Calu3 (cell line): ENCODE results near the gene BMP8B. TPM values are rescaled to one million over a fixed set of nuclear protein-coding genes. Genes with fewer than 3 reads are reported as not detected.

ENCODE experiments used
- BruUV-seq: library from RNA; stranded (reverse); fragments of 400-500 nt; replicated peaks from 2 replicates; lab custom pipeline; 2021; lab: Mats Ljungman, UMichigan
- CTCF ChIA-PET: fragments of 300-600 bp; sonication (Branson Sonifier 250); formaldehyde crosslinking; loops from one replicate; lab custom pipeline; 2022; ENCODE audit warnings: antibody characterized with exemption; lab: Charles Lee
- DNase-seq: peaks from one replicate; pipeline ENCODE4 v3.0.0; 2022
- H3K27ac Mint-ChIP-seq: one replicate; pipeline ENCODE4 v1.8.0; 2022; ENCODE audit warnings: mixed read lengths; ENCODE audit not compliant: unreplicated experiment
- H3K27me3 Mint-ChIP-seq: one replicate; pipeline ENCODE4 v1.8.0; 2022; ENCODE audit warnings: mixed read lengths; ENCODE audit not compliant: unreplicated experiment
- H3K36me3 Mint-ChIP-seq: one replicate; pipeline ENCODE4 v1.8.0; 2022; ENCODE audit warnings: mild to moderate bottlenecking, moderate library complexity, mixed read lengths; ENCODE audit not compliant: insufficient read depth, unreplicated experiment
- H3K4me1 Mint-ChIP-seq: one replicate; pipeline ENCODE4 v1.8.0; 2022; ENCODE audit warnings: mild to moderate bottlenecking, low read depth, mixed read lengths; ENCODE audit not compliant: unreplicated experiment
- H3K4me3 Mint-ChIP-seq: one replicate; pipeline ENCODE4 v1.8.0; 2022; ENCODE audit warnings: mild to moderate bottlenecking, low read depth, moderate library complexity, mixed read lengths; ENCODE audit not compliant: unreplicated experiment
- H3K9me3 Mint-ChIP-seq: one replicate; pipeline ENCODE4 v1.8.0; 2022; ENCODE audit warnings: low read depth, mixed read lengths; ENCODE audit not compliant: unreplicated experiment
- intact Hi-C: fragments of 100-400 bp; cut with micrococcal nuclease; formaldehyde crosslinking; loops from one replicate; pipeline ENCODE4 v1.10.0; 2022; ENCODE audit not compliant: unreplicated experiment
- total RNA-seq: library from RNA; stranded (reverse); gene quantifications from 2 replicates; pipeline ENCODE4 v1.2.3, GENCODE V29; 2022
- TF ChIP-seq, protein P1 (sequence below): fragments of 200-600 bp; IDR thresholded peaks from one replicate; pipeline ENCODE4 v1.8.0; 2022; ENCODE audit warnings: antibody characterized with exemption; ENCODE audit not compliant: unreplicated experiment

Gene BMP8B
- total RNA-seq, 1 experiment from 2014 or later, result 6.8 TPM

DNA sequence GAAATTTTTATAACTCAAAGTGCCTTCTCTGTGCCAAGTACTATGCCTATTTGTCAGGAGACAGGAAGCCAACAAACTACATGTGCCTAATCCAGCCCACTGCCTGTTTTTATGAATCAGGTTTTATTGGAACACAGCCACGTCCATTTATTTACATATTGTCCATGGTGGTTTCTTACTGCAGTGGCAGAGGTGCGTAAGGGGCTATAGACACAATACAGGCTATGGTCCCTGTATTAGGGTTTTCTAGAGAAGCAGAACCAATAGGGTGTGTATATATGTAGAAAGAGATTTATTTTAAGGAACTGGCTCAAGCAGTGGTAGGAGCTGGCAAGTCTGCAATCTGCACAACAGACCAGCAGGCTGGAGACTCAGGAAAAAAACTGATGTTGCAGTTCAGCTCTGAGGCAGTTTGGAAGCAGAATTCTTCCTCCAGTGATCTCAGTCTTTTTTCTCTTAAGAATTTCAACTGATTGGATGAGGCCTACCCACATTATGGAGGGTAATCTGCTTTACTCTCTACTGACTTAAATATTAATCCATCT lies 34.6 kb downstream of the BMP8B start:
- intact Hi-C loops, result no loop called here
- TF ChIP-seq, protein P1, sequence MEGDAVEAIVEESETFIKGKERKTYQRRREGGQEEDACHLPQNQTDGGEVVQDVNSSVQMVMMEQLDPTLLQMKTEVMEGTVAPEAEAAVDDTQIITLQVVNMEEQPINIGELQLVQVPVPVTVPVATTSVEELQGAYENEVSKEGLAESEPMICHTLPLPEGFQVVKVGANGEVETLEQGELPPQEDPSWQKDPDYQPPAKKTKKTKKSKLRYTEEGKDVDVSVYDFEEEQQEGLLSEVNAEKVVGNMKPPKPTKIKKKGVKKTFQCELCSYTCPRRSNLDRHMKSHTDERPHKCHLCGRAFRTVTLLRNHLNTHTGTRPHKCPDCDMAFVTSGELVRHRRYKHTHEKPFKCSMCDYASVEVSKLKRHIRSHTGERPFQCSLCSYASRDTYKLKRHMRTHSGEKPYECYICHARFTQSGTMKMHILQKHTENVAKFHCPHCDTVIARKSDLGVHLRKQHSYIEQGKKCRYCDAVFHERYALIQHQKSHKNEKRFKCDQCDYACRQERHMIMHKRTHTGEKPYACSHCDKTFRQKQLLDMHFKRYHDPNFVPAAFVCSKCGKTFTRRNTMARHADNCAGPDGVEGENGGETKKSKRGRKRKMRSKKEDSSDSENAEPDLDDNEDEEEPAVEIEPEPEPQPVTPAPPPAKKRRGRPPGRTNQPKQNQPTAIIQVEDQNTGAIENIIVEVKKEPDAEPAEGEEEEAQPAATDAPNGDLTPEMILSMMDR, result no peak
- no peak overlapping the region for H3K4me3 Mint-ChIP-seq
- no peaks in the 10 kb centered on the region for H3K4me1 Mint-ChIP-seq
- no peak for DNase-seq
- H3K27me3 Mint-ChIP-seq, result no peaks in the 10 kb centered on the region
- H3K9me3 Mint-ChIP-seq, result no peaks in the 10 kb centered on the region
- peaks cover 20% of the 10 kb centered on the region for H3K36me3 Mint-ChIP-seq
- no TSS peak for BruUV-seq
- H3K27ac Mint-ChIP-seq, result no peak overlapping the region
- CTCF ChIA-PET, result no interaction called here

DNA sequence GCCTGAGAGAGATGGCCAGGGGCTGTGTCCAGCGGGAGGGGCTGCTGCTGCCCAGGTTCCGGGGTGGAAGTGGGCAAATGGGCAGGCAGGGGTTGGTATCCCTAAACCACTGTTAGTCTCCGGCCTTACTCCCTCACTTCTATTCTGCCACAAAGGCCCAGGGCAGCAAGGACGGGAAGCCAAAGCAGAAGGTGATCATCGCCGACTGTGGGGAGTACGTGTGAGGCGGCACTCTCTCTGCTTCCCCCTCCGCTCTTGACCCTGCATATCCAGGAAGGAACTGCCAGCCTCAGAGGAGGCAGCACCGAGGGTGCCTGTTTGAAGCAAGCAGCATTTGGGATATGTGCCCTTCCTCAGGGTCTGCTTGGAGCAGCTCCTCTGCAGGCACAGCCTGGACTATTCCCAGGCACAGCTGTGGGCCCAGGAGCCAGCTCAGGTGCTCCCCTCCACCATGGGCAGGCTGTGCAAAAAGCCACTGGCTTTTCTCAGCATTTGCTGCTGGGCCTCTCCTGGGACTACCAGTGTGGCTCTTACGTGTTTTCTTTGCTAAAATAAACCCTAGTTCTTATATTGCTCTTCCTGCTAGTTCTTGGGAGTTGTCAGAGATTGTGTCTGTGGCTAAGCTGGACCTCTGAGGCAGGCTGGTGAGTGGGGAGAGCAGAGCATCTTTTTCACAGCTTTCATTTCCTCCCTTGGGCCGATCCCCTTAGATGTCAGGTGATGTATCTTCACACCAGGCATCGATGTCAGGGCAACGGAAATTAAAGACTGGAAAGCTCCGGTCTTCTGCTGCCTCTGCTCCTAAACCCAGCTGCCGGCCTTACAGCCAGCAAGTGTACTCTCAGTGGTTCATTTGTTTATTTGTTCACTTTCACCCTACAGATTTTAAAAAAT lies 35.3 kb downstream of the BMP8B start:
- Mint-ChIP-seq H3K27ac (no peak overlapping the region), H3K4me3 (no peak overlapping the region), H3K36me3 (peaks cover 20% of the 10 kb centered on the region), H3K27me3 (no peaks in the 10 kb centered on the region), H3K4me1 (no peaks in the 10 kb centered on the region), H3K9me3 (no peaks in the 10 kb centered on the region)
- TF ChIP-seq, protein P1, result no peak
- no peak for DNase-seq
- intact Hi-C loops, result no loop called here
- CTCF ChIA-PET, result no interaction called here
- no TSS peak for BruUV-seq

DNA sequence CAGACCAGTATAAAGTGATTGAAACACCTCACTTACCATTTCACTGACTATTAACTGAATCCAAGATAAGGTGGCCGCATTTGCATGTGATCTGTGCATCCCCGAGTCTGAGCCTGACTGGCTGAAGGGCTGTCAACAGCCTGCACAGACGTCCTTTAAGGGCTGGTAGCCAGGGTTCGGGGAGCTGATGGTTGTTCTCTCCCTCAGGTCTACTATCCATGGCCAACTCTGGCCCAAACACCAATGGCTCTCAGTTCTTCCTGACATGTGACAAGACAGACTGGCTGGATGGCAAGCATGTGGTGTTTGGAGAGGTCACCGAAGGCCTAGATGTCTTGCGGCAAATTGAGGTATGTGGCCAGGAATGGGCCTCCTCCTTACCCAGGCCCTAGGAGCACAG lies 36.0 kb downstream of the BMP8B start:
- no peak overlapping the region for H3K4me3 Mint-ChIP-seq
- BruUV-seq, result no TSS peak
- H3K27me3 Mint-ChIP-seq, result no peaks in the 10 kb centered on the region
- H3K4me1 Mint-ChIP-seq, result no peaks in the 10 kb centered on the region
- peaks cover 22% of the 10 kb centered on the region for H3K36me3 Mint-ChIP-seq
- CTCF ChIA-PET, result interaction anchor here (0.6 kb wide), 1 partner anchor 8 kb away, joined by 4 read pairs; no protein-coding TSS in a partner anchor
- intact Hi-C loops, result no loop called here
- H3K27ac Mint-ChIP-seq, result no peak overlapping the region
- DNase-seq, result no peak
- TF ChIP-seq, protein P1, result no peak
- H3K9me3 Mint-ChIP-seq, result no peaks in the 10 kb centered on the region

DNA sequence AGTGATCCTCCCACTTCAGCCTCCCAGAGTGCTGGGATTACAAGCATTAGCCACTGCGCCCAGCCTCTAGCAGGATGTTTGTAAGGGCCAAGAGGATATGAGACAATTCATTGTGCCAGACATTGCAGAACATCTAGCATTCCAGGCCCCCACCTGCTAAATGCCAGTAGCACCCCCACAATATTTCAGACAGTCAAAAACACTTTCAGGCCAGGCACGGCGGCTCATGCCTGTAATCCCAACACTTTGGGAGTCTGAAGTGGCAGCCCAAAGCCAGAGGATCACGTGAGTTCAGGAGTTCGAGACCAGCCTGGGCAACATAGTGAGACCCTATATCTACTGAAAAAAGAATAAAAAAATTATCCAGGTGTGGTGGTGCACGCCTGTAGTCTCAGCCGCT lies 37.1 kb downstream of the BMP8B start:
- Mint-ChIP-seq H3K27ac (no peak overlapping the region), H3K36me3 (peaks cover 30% of the 10 kb centered on the region), H3K9me3 (no peaks in the 10 kb centered on the region), H3K27me3 (no peaks in the 10 kb centered on the region), H3K4me1 (no peaks in the 10 kb centered on the region), H3K4me3 (no peak overlapping the region)
- CTCF ChIA-PET, result no interaction called here
- BruUV-seq, result no TSS peak
- TF ChIP-seq, protein P1, result no peak
- DNase-seq, result no peak
- intact Hi-C loops, result no loop called here
